ENCODE measurements around the gene OLAH. TPM values are rescaled to one million over a fixed set of nuclear protein-coding genes. Genes with fewer than 3 reads are reported as not detected.

Gene OLAH
- polyA plus RNA-seq, 1 donor (not counting 4 experiments of a cell fraction or from before 2014, with no cell fraction given), result 0.54 TPM

GRCh38 chr10:15060638-15061037 lies 16.9 kb downstream of the OLAH start:
- Histone ChIP-seq H3K9ac (ENCODE audit: control insufficient read depth, extremely low read depth, insufficient read depth, low read length) (no peak overlapping the region), H3K27me3 (ENCODE audit: control insufficient read depth, extremely low read depth, insufficient read depth, low read length) (no peaks in the 10 kb centered on the region), H3K4me3 (ENCODE audit: control insufficient read depth in 2 of 3, extremely low read depth in 1 of 3, insufficient read depth in 2 of 3, low read depth in 1 of 3, low read length in 3 of 3) (no peak overlapping the region), H3K9me3 (ENCODE audit: control insufficient read depth, low read depth, low read length) (no peaks in the 10 kb centered on the region), H3K36me3 (ENCODE audit: control insufficient read depth in 2 of 2, extremely low read depth in 1 of 2, insufficient read depth in 2 of 2, low read length in 2 of 2) (no peaks in the 10 kb centered on the region), H2AFZ (ENCODE audit: control insufficient read depth, low read length) (no peak overlapping the region), H4K20me1 (ENCODE audit: control insufficient read depth, extremely low read depth, insufficient read depth, low read length) (no peaks in the 10 kb centered on the region), H3K4me1 (ENCODE audit: control insufficient read depth, extremely low read depth, insufficient read depth, low read length) (no peaks in the 10 kb centered on the region), H3K4me2 (ENCODE audit: control insufficient read depth, extremely low read depth, insufficient read depth, low read depth, low read length) (no peak overlapping the region), H3K27ac (ENCODE audit: control insufficient read depth, insufficient read depth, low read length) (no peak overlapping the region), H3K9me1 (ENCODE audit: control insufficient read depth, extremely low read depth, insufficient read depth, low read length) (no peaks in the 10 kb centered on the region), H3K79me2 (ENCODE audit: control insufficient read depth, insufficient read depth, low read length) (no peaks in the 10 kb centered on the region)
- DNase-seq (ENCODE audit: low read depth, low spot score), result no peak
- dilution Hi-C loops (cut with MboI; ENCODE audit: extremely low pct_ligation_motif_present, low sequenced_read_pairs), result no loop called here
- no peak for FAIRE-seq
- no peak for TF ChIP-seq EZH2 (IDR thresholded peaks at IDR 0.05; ENCODE audit: low read length)
- no peak for TF ChIP-seq CTCF (optimal IDR thresholded peaks at IDR 0.05 in 1 of 3, IDR thresholded peaks at IDR 0.05 in 1 of 3, conservative IDR thresholded peaks at IDR 0.05 in 1 of 3; ENCODE audit: extremely low read depth in 1 of 3, insufficient read depth in 2 of 3, low read length in 3 of 3)

GRCh38 chr10:15067154-15067553 lies 23.4 kb downstream of the OLAH start:
- Histone ChIP-seq H3K9me1 (ENCODE audit: control insufficient read depth, extremely low read depth, insufficient read depth, low read length) (no peaks in the 10 kb centered on the region), H3K9ac (ENCODE audit: control insufficient read depth, extremely low read depth, insufficient read depth, low read length) (no peak overlapping the region), H4K20me1 (ENCODE audit: control insufficient read depth, extremely low read depth, insufficient read depth, low read length) (no peaks in the 10 kb centered on the region), H3K36me3 (ENCODE audit: control insufficient read depth in 2 of 2, extremely low read depth in 1 of 2, insufficient read depth in 2 of 2, low read length in 2 of 2) (no peaks in the 10 kb centered on the region), H2AFZ (ENCODE audit: control insufficient read depth, low read length) (no peak overlapping the region), H3K9me3 (ENCODE audit: control insufficient read depth, low read depth, low read length) (no peaks in the 10 kb centered on the region), H3K4me3 (ENCODE audit: control insufficient read depth in 2 of 3, extremely low read depth in 1 of 3, insufficient read depth in 2 of 3, low read depth in 1 of 3, low read length in 3 of 3) (no peak overlapping the region), H3K27me3 (ENCODE audit: control insufficient read depth, extremely low read depth, insufficient read depth, low read length) (no peaks in the 10 kb centered on the region), H3K27ac (ENCODE audit: control insufficient read depth, insufficient read depth, low read length) (no peak overlapping the region), H3K4me2 (ENCODE audit: control insufficient read depth, extremely low read depth, insufficient read depth, low read depth, low read length) (no peak overlapping the region), H3K79me2 (ENCODE audit: control insufficient read depth, insufficient read depth, low read length) (no peaks in the 10 kb centered on the region), H3K4me1 (ENCODE audit: control insufficient read depth, extremely low read depth, insufficient read depth, low read length) (no peaks in the 10 kb centered on the region)
- FAIRE-seq (no peak), DNase-seq (ENCODE audit: low read depth, low spot score) (no peak)
- TF ChIP-seq CTCF (optimal IDR thresholded peaks at IDR 0.05 in 1 of 3, IDR thresholded peaks at IDR 0.05 in 1 of 3, conservative IDR thresholded peaks at IDR 0.05 in 1 of 3; ENCODE audit: extremely low read depth in 1 of 3, insufficient read depth in 2 of 3, low read length in 3 of 3), result no peak
- no peak for TF ChIP-seq EZH2 (IDR thresholded peaks at IDR 0.05; ENCODE audit: low read length)
- dilution Hi-C loops (cut with MboI; ENCODE audit: extremely low pct_ligation_motif_present, low sequenced_read_pairs), result no loop called here

All from keratinocyte (primary cell).